Measurements from ENCODE around the gene S100P. TPM values are rescaled to one million over a fixed set of nuclear protein-coding genes. Genes with fewer than 3 reads are reported as not detected.
A peak's percentile ranks its signal among the peaks of the same experiment; 100 is the strongest.
"Not testable (repeated sequence)": the region's sequence is repeated elsewhere in the genome, so short reads cannot be mapped to it uniquely, and the experiment has no call there.

The S100P gene
- total RNA-seq, 1 donor from 2014 or later, result not detected

DNA sequence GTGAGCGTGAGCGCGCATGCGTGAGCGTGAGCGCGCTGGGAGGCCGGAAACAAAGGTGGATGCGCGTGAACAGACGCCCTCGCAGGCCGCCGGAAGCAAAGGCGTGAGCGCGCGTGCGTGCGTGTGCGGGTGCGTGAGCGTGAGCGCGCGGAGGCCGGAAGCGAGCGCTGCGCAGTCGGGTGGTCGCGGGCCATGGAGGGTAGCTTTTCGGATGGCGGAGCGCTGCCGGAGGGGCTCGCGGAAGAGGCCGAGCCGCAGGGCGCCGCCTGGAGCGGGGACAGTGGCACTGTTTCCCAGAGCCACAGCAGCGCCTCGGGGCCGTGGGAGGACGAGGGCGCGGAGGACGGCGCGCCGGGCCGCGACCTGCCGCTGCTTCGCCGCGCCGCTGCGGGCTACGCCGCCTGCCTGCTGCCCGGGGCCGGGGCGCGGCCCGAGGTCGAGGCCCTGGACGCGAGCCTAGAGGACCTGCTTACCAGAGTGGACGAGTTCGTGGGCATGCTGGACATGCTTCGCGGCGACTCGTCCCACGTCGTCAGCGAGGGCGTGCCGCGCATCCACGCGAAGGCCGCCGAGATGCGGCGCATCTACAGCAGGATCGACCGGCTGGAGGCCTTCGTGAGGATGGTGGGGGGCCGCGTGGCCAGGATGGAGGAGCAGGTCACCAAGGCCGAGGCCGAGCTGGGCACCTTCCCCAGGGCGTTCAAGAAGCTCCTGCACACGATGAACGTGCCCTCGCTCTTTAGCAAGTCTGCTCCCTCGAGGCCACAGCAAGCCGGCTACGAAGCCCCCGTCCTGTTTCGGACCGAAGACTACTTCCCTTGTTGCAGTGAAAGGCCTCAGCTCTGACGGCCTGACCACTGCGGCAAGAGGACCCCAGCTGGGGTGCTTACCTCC lies 22.6 kb downstream of the S100P start, which contains the start of gene BLOC1S4:
Gene BLOC1S4 (plus strand): TSS at position 157 of the 894 bp plus-strand sequence. CDS start 36 bp downstream, at position 193.
- peak; percentile 96 for DNase-seq (ENCODE audit: missing footprints)
- intact Hi-C loops (cut with DNase I), result loop anchor here (5.0 kb wide), 2 partner anchors 171 to 271 kb away; no protein-coding TSS in a partner anchor
- ATAC-seq, result peak; percentile 94

DNA sequence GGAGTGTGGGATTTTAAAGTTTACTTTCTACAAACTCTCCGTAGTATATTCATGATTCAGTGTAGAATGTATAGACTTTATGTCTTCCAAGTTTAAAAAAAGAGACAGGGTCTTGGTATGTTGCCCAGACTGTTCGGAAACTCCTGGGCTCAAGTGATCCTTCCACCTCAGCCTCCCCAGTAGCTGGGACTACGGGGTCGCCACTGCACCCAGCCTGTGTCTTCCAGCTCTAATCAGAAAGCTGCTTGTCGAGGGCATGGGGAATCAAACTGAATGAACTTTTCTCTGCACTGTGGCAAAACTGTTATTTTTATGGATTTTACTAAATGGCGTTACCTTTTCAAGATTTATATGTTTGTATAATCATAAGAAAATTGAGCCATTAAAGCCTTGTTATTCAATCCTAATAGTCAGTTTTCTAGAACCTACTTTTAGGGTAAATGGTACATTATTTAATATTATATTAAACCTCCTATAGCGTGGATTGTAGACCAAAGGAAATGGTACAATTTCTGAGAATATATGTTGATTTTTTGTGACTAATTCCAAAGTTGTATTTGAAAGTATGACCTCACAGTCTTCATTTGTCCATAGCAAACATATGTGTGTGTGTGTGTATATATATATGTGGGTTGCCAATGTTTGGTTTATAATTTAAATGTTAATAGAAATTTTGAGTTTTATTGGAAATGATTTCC lies 23.4 kb downstream of the S100P start:
- ATAC-seq (no peak), DNase-seq (ENCODE audit: missing footprints) (no peak)
- intact Hi-C loops (cut with DNase I), result loop anchor here (5.0 kb wide), 2 partner anchors 170 to 270 kb away; no protein-coding TSS in a partner anchor

DNA sequence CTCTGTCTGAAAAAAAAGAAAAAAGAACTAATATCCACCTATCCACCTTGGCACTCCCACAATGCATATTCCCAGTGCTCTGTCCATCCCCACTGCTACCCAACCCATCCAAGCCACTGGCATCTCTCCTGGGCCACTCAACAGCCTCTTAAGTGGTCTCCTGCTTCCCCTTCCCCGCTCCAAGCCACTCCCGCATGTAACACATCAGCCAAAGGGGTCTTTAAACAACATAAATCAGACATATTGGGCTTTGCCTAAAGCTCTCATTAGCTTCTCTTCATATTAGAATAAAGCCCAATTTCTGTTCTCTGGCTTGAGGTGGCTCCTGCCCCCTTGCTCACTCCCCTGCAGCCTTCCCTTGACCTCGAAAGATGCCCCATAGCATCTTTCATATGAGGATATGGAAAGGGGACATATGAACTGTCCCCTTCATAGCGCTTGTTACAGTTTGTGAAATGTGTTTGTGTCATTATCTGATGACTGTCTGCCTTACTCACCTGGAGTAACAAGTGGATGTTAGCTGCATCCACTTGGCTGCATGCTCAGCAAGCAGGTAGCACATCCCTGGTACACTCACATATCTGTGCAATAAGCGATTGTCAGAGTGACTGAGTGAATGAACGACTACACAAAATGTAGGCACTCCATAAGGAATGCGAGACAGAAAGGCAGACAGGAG lies 25.4 kb downstream of the S100P start:
- intact Hi-C loops (cut with DNase I), result loop anchor here (5.0 kb wide), 2 partner anchors 168 to 268 kb away; no protein-coding TSS in a partner anchor
- no peak for DNase-seq (ENCODE audit: missing footprints)
- no peak for ATAC-seq

DNA sequence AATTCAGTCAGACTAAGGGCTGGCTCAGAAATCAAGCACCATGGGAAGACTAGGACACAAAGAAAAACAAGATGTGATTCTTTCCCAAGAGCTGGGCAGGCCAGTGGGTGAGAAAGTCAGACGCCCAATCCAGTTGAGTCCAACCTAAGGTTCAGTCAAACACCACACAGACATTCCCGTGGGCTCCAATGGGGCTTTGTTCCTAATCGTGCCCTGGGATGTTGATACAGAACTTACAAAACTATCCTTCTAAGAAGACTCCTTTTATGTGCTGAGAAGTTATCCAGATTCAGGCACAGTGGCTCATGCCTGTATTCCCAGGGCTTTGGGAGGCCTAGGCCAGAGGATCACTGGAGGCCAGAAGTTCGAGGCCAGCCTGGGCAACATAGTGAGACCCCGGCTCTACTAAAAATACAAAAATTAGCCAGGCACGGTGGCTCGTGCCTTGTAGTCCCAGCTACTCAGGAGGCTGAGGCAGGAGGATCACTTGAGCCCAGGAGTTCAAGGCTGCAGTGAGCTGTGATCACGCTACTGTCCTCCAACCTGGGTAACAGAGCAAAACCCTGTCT lies 26.0 kb downstream of the S100P start:
- no peak for DNase-seq (ENCODE audit: missing footprints)
- ATAC-seq, result no peak

DNA sequence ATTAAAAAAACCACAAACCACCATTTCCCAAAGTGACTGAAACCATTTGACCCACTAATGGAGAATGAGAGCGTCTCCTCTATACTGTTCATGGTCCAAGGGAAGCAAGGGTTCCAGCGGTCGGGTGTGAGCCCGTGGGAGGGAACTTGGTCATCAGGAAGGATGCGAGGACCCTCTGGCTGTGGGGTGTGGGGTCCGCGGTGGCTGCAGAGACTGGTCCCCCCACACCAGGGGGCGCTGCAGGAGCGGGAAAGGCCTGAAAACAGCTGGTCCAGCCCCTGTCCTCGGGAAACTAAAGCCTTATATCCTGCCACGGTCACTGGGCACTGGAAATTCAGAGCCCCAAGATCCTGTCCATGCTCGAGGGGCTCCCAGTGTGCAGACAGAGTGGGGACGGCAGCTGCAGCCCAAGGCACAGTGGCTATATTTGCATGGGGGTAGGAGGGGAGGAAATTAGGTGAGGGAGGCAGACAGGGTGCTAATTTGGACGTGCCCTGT lies 26.6 kb downstream of the S100P start:
- ATAC-seq (peak; percentile 78), DNase-seq (ENCODE audit: missing footprints) (peak; percentile 90)
- intact Hi-C loops (cut with DNase I), result loop anchor here (1.0 to 2.0 kb wide), 3 partner anchors 63 to 351 kb away; partner anchors contain the start of gene KIAA0232

More for the DNA sequence above, 26.0 kb downstream of the S100P start:
- intact Hi-C loops (cut with DNase I), result loop anchor here (1.0 to 5.0 kb wide), 5 partner anchors 63 to 351 kb away; partner anchors contain the start of gene KIAA0232

DNA sequence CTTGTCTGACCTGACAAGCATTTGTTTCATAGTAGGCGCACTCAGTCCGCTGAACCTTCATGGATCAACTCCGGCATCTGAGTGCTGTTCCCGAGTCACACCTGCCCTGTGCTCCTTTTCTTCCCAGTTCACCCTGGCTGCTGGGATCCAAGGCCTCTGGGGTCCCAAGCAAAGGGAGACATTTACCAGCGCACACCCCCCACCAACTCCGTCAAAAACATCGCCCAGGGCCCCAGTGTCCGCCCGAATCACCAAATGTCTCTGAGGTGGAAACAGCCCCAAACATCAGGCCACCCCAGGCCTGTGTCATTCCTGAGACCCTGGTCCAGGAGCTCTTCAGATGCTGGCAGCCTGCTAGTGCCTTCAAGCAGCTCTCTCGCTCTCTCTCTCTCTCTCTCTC lies 27.4 kb downstream of the S100P start:
- no peak for ATAC-seq
- no peak for DNase-seq (ENCODE audit: missing footprints)
- intact Hi-C loops (cut with DNase I), result loop anchor here (2.0 kb wide), 2 partner anchors 62 to 350 kb away; partner anchors contain the start of gene KIAA0232

DNA sequence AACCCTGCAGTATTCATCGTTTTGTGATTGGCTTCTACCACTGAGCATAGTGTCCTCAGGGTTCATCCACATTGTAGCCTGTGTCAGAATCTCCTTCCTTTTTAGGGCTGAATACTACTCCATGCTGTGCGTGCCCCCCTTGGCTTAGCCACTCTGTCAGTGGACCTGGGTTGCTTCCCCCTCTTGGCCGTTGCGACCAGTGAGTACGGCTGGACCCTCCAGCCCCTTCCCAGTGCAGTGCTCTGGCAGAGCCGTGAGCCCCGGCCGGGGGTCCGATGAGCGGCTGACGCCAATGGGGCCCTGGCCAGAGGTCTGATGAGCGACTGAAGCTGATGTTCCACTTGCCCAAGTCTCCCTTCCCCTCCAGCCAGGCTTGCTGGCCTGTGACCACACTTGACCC lies 29.2 kb downstream of the S100P start:
- DNase-seq (ENCODE audit: missing footprints) (no peak), ATAC-seq (no peak)
- intact Hi-C loops (cut with DNase I), result no loop called here

DNA sequence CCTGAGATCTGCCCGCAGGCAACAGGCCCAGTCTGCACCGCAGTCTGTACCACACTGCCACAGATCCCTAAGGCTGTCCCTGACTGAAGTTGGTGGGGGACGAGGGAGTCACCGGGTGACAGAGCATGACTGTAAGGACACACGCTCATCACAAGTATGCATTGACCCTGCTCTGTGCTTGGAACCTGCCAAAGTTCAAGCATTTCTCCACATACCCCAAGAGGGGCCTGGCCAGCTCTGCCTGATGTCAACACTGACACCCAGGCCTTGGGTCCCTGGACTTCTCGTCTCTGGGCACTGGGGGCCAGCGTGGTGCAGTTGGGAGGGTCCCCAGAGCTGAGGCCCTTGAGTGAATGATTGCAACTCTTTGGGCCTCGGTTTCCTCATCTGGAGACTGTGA lies 30.2 kb downstream of the S100P start:
- intact Hi-C loops (cut with DNase I), result no loop called here
- ATAC-seq (no peak), DNase-seq (ENCODE audit: missing footprints) (no peak)

DNA sequence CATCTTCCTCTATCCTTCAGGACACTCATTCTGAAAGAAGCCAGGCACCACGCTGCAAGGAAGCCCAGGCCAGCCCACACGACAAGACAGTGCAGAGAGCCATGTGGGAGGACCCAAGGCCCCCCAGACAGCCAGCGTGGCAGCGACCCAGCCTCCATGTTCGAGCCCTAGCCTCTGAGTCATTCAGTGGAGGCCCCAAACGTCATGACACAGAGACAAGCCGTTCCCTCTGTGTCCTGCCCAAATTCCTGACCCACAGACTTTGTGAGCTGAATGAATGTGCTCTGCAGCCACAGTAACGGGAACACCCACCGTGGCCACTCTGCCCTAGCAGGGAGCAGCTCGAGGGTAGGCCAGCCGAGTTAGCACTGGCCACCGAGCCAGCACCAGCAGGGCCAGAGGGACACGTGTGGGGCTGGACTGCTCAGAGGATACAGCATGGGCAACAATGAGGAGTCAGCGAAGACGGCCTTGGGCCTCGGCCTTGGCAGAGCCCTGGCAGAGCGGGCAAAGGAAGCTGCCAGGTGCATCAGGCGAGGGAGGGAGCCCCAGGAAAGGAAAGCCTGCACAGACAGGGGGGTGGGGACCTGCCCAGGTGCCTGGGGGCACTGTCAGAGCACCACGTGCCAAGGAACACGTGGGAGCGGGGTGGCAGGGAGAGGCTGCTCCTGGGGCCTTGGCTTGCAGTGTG lies 30.9 kb downstream of the S100P start:
- intact Hi-C loops (cut with DNase I), result no loop called here
- DNase-seq (ENCODE audit: missing footprints) (no peak), ATAC-seq (no peak)

DNA sequence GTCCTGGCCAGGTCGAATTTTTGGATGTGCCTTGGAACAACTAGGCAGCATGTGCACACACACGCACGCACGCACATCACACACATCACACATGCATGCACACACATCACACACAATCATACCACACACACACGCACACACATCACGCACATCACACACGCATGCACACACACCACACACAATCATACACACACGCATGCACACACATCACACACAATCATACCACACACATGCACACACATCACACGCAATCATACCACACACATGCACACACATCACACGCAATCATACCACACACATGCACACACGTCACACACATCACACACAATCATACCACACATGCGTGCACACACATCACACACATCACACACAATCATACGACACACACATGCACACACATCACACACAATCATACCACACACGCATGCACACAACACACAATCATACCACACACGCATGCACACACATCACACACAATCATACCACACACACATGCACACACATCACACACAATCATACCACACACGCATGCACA lies 31.8 kb downstream of the S100P start:
- DNase-seq (ENCODE audit: missing footprints); intact Hi-C loops (cut with DNase I); ATAC-seq: not testable (repeated sequence)

DNA sequence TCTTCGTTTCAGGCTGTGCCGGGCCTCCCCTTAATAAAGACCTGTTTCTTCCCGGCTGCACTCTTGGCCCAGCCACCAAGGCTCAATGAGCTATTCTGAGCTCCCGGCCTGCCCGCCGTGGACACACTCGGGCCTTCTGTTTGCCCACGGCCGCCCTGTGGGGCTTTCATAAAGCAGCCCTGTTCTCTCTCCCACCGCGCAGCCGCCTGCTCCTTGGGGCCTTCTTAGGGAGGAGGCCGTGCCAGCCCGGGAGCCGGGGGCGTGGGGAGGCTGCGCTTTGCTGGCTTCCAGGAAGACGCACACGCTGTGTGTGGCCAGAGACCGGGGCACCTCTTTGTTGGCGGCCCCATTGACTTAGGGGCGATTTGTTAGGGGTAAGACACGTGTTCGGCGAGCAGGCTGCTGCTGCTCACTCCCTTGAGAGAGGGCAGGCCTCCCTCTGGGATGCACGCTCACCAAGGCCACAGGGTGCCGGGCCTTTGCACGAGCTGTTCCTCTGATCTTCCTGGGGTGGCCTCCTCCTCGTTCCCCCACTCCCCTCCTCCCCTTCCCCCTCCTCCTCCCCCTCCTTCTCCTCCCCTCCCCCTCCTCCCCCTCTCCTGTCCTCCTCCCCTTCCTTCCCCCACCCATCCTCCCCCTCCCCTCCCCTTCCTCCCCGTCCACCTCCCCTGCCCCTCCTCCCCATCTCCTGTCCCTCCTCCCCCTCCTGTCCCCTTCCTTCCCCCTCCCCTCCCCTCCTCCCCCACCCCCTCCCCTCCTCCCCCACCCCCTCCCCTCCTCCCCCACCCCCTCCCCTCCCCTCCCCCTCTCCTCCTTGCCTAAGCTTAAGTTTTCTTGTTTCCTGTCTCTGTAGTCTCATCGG lies 33.6 kb downstream of the S100P start:
- DNase-seq (ENCODE audit: missing footprints), result no peak
- ATAC-seq, result no peak
- intact Hi-C loops (cut with DNase I), result no loop called here

DNA sequence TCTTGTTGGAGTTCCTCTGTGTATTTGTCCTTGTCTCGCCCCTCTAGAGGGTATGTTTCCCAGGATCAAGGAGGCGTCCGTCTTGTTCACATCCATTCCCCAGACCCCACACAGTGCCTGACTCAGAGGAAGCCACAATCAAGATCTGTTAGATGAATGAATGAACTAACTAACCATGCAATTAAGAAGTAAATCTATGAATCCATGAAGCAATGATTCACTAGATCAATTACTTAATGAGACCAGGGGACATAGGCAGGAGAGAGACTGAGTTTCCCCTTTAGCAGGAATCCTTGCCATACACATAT lies 34.2 kb downstream of the S100P start:
- intact Hi-C loops (cut with DNase I), result no loop called here
- DNase-seq (ENCODE audit: missing footprints), result no peak
- no peak for ATAC-seq

DNA sequence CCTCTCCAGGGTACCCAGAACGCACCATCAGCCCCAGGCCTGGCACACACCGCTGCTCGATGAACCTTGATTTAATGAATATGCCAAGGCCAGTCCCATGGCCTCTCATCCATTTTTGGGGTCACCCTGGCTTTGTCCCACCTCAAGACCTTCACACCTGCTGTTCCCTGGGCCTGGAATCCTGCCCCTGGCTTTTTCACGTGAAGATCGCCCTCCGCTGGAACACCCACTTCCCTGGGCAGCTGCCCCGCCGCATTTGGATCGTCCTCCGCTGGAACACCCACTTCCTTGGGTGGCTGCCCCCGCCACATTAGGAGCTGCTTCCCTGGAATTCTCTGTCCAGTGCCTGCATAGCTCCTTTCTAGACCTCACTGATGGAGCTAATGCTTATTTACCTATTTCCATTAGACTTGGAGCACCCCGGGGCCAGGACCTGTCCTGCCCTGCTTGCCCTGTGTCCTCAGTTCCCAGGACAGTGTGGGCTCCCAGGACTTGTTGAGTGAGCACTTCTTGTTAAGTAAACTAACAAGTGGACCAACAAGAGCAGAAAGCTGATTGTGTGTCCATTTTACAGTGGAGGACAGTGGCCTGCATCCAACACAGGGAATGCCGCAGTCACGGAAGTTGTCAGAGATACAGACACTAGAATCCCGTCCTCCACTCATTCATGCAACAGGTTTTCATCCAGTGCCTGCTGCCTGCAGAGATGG lies 34.8 kb downstream of the S100P start:
- intact Hi-C loops (cut with DNase I), result no loop called here
- ATAC-seq, result no peak
- no peak for DNase-seq (ENCODE audit: missing footprints)

DNA sequence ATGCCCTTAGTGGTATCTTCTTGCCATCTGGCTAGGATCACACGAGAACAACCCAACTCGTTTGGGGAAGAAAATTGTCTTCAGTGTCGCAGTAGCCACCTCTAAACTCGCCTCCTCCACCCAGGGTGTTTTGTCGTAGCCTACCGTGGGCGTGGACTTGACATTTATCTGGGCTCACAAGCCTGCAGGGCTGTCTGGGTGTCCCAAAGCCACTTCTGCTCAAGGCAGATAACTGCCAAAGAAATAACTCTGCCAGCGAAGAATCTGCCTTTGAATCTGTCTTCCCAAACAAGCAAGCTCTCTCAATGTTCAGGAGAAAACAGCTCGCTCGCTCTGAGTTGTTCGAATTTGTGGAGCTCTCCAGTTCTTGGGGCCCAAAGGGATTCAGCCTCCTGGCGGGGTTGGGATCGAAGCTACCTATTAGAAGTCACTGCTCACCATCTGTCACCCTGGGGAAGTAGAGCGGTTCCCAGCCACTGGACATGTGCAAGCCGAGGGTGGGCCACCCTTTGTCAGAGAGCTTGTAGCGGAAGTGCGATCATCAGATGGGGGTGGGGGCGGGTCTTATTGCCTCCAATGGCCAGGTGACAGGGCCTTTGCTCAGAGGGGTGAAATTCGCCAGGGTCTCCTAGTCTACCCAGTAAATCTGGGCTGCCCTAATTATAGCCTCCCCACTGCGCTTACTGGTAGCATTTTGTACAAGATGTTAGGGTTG lies 37.1 kb downstream of the S100P start:
- ATAC-seq (peak; percentile 43), DNase-seq (ENCODE audit: missing footprints) (no peak)
- intact Hi-C loops (cut with DNase I), result no loop called here

DNA sequence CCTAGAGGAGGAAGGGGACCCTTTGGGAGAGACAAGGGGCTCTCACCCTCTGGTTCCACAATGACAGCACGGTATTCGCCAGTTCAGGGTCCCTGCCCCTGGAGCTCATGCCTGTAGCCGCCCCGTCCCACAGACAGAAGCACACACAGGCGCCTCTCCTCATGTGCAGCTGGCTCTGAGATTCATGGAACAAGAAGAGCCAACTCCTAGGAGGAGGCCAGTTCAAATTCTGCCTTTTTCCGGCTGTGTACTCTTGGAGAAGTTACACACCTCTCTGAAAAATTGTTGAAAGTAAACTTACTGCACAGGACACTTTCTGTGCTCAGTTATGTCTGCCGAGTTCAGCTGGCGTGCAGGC lies 37.6 kb downstream of the S100P start:
- DNase-seq (ENCODE audit: missing footprints) (no peak), ATAC-seq (no peak)
- intact Hi-C loops (cut with DNase I), result no loop called here

DNA sequence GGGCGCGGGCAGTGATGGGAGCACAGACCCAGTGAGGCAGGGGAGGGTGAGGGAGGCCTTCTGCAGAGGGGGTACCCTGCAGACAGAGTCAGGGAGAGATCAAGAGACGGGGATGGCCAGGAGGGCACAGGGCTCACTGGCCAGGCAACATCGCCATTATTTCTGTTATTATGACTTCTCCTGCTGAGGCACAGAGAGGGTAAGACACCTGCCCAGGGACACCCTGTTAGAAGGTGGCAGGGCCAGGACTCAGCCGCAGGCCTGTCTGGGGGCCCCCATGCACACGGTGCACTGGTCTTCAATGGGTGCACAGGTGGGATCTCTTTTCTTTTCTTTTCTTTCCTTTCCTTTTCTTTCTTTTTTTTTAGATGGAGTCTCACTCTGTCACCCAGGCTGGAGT lies 38.1 kb downstream of the S100P start:
- ATAC-seq, result no peak
- DNase-seq (ENCODE audit: missing footprints), result no peak
- intact Hi-C loops (cut with DNase I), result no loop called here

Data from Right ventricle myocardium inferior (tissue), 1 donor.